T-cell (primary cell): ENCODE results near the gene SIL1. TPM values are rescaled to one million over a fixed set of nuclear protein-coding genes. Genes with fewer than 3 reads are reported as not detected.
"Not testable (repeated sequence)": the region's sequence is repeated elsewhere in the genome, so short reads cannot be mapped to it uniquely, and the experiment has no call there.

Experiments
- ATAC-seq, 4 experiments: fragments of 200-7000 bp in 3 of 4; fragments of 150-1000 bp in 1 of 4; cut with Tn5 transposase; replicated peaks in 1 of 4; 1 replicate in 3 of 4; 2 replicates in 1 of 4; pipeline ENCODE4 v1.10.0; 2021; ENCODE audit warnings: moderate library complexity in 3 of 4, mild to moderate bottlenecking in 2 of 4, moderate number of reproducible peaks in 1 of 4
- CTCF ChIA-PET, 2 donors: fragments of 300-600 bp; sonication (Branson Sonifier 250); formaldehyde crosslinking; loops; one replicate each; lab custom pipeline; 2022; ENCODE audit warnings: antibody characterized with exemption in 2 of 2; lab: Charles Lee
- POLR2A ChIA-PET, 2 donors: fragments of 300-600 bp; sonication (Branson Sonifier 250); formaldehyde crosslinking; loops; one replicate each; lab custom pipeline; 2022; ENCODE audit warnings: antibody characterized with exemption in 2 of 2; lab: Charles Lee
- DNase-seq, 35 experiments: peaks; one replicate each; pipeline versions ENCODE4 v3.0.0 to v3.0.0-alpha.2; 2013 to 2023
- H3K27ac ChIP-seq: one replicate; pipeline ENCODE4 v1.5.1; 2013; ENCODE audit warnings: low read length
- H3K27me3 ChIP-seq, 2 experiments: replicated peaks in 1 of 2; 1 replicate in 1 of 2; 2 replicates in 1 of 2; pipeline versions ENCODE4 v1.6.1 to v1.7.0; 2013; ENCODE audit warnings: low read length in 1 of 2, mixed read lengths in 1 of 2; ENCODE audit not compliant: control insufficient read depth in 2 of 2, insufficient read depth in 2 of 2; ENCODE audit errors: extremely low read depth in 1 of 2
- H3K36me3 ChIP-seq, 2 donors: 1 replicate in 1 of 2; 2 replicates in 1 of 2; pipeline versions ENCODE4 v1.6.1 to v1.7.0; 2013; ENCODE audit warnings: low read length in 1 of 2; ENCODE audit not compliant: control insufficient read depth in 2 of 2, insufficient read depth in 1 of 2; ENCODE audit errors: extremely low read depth in 1 of 2
- H3K4me1 ChIP-seq, 2 experiments: 1 replicate in 1 of 2; 2 replicates in 1 of 2; pipeline versions ENCODE4 v1.6.1 to v1.7.0; 2013; ENCODE audit warnings: low read length in 2 of 2, mixed read lengths in 1 of 2; ENCODE audit not compliant: insufficient read depth in 2 of 2, control insufficient read depth in 1 of 2; ENCODE audit errors: extremely low read depth in 1 of 2
- H3K4me3 ChIP-seq, 2 donors: 1 replicate in 1 of 2; 2 replicates in 1 of 2; pipeline versions ENCODE4 v1.5.1 to v1.7.0; 2013; ENCODE audit warnings: mild to moderate bottlenecking in 2 of 2, low read length in 1 of 2, moderate library complexity in 1 of 2; ENCODE audit not compliant: control insufficient read depth in 1 of 2; ENCODE audit errors: extremely low read depth in 1 of 2
- H3K9me3 ChIP-seq: 2 replicates; pipeline ENCODE4 v1.7.0; 2013
- H3K27ac Mint-ChIP-seq, 2 donors: one replicate each; pipeline ENCODE4 v1.8.0; 2020 to 2021; ENCODE audit warnings: mild to moderate bottlenecking in 2 of 2, mixed read lengths in 2 of 2
- H3K27me3 Mint-ChIP-seq, 2 donors: one replicate each; pipeline ENCODE4 v1.8.0; 2021 to 2022; ENCODE audit warnings: mixed read lengths in 2 of 2
- H3K36me3 Mint-ChIP-seq: one replicate; pipeline ENCODE4 v1.8.0; 2021; ENCODE audit warnings: mixed read lengths
- H3K4me1 Mint-ChIP-seq, 3 donors: one replicate each; pipeline ENCODE4 v1.8.0; 2020 to 2022; ENCODE audit warnings: mixed read lengths in 3 of 3, mild to moderate bottlenecking in 1 of 3
- H3K4me3 Mint-ChIP-seq, 3 donors: one replicate each; pipeline ENCODE4 v1.8.0; 2020 to 2022; ENCODE audit warnings: mild to moderate bottlenecking in 3 of 3, mixed read lengths in 3 of 3, moderate library complexity in 3 of 3
- H3K9me3 Mint-ChIP-seq, 3 donors: one replicate each; pipeline ENCODE4 v1.8.0; 2020 to 2022; ENCODE audit warnings: mixed read lengths in 3 of 3
- WGBS: methylation state at CpG from one replicate; pipeline ENCODE4 v1.1.5; 2013; ENCODE audit warnings: missing lambda C conversion rate; ENCODE audit not compliant: insufficient coverage; 5-methylcytosine and 5-hydroxymethylcytosine counted together
- total RNA-seq, 35 experiments: library from RNA in 6 of 35; stranded (reverse) in 6 of 35; fragments of 120-200 nt in 1 of 35; gene quantifications; one replicate each; pipeline versions ENCODE4 v1.2.1 to v1.2.4 and lab custom pipeline; 2013 to 2026

The SIL1 gene
- total RNA-seq, 5 donors from 2014 or later (not counting 1 experiment from before 2014, with no cell fraction given), result 14.2 to 16.5 (median 15.8) TPM

DNA sequence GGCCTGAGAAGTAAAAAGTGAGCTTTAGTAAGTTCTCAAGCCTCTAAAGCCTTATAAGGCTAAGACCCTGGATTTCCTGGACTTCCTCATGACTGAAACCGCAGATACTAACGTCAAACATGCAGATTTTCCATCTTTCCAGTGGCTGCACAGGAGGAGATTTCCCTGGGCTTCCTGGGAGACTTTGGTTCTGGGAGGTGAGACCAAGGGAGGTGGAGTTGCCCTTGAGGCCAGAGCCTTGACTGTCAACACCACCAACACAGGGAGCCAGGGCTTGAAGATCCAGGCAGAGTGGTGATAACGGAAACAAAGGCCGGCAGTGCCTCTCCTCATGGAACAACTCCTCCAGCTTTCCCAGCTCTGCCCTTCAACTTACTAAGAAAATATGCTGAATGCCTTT, 178.3 kb downstream of the SIL1 start:
- no peak overlapping the region for H3K27ac ChIP-seq
- Mint-ChIP-seq H3K4me1 (no peaks in the 10 kb centered on the region), H3K36me3 (peaks cover 84% of the 10 kb centered on the region), H3K27me3 (no peaks in the 10 kb centered on the region), H3K4me3 (no peak overlapping the region), H3K9me3 (no peaks in the 10 kb centered on the region), H3K27ac (no peak overlapping the region)
- H3K9me3 ChIP-seq, result no peaks in the 10 kb centered on the region
- H3K4me3 ChIP-seq, result no peak overlapping the region
- H3K27me3 ChIP-seq, result no peaks in the 10 kb centered on the region
- DNase-seq, result no peak
- POLR2A ChIA-PET, result no interaction called here
- CTCF ChIA-PET, result no interaction called here
- no peak for ATAC-seq
- peaks cover 0 to 18% of the 10 kb centered on the region in 2 donors for H3K36me3 ChIP-seq
- WGBS, result no CpG with 5 or more reads among the region's 4 CpGs
- no peaks in the 10 kb centered on the region for H3K4me1 ChIP-seq

GRCh38 chr5:139019211-139019610, 179.0 kb downstream of the SIL1 start:
- no peak overlapping the region for H3K4me3 Mint-ChIP-seq
- Histone ChIP-seq H3K9me3 (no peaks in the 10 kb centered on the region), H3K36me3 (peaks cover 0 to 18% of the 10 kb centered on the region in 2 donors), H3K27me3 (no peaks in the 10 kb centered on the region), H3K4me1 (no peaks in the 10 kb centered on the region), H3K4me3 (no peak overlapping the region), H3K27ac (no peak overlapping the region)
- peaks cover 86% of the 10 kb centered on the region for H3K36me3 Mint-ChIP-seq
- no peak overlapping the region for H3K27ac Mint-ChIP-seq
- no peaks in the 10 kb centered on the region for H3K9me3 Mint-ChIP-seq
- H3K27me3 Mint-ChIP-seq, result no peaks in the 10 kb centered on the region
- no peak for ATAC-seq
- 83% methylated on average over 1 of the region's 3 CpGs for WGBS
- ChIA-PET POLR2A (no interaction called here), CTCF (no interaction called here)
- DNase-seq, result no peak
- H3K4me1 Mint-ChIP-seq, result no peaks in the 10 kb centered on the region

DNA sequence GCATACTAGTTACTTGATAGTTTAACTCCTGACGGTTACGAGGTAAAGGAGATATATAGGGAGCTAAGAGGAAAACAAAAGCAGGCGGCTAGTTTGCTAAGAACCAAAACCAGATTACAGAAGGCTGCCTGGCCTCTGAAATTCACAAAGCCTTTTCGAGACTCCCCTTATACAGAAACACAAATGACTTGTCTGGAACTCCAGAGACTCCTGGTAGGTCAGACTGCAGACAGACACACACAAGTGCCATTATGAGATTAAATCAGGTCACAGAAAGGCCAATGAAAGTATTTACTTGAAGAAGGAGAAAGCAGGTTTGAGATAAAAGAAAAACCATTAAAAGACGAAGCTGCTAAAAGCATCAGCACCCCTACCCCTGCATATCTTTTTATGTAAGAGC, 180.5 kb downstream of the SIL1 start:
- DNase-seq (no peak), ATAC-seq (no peak)
- Mint-ChIP-seq H3K9me3 (no peaks in the 10 kb centered on the region), H3K36me3 (peaks cover 79% of the 10 kb centered on the region), H3K27me3 (no peaks in the 10 kb centered on the region), H3K4me3 (no peak overlapping the region), H3K27ac (no peak overlapping the region), H3K4me1 (no peaks in the 10 kb centered on the region)
- Histone ChIP-seq H3K36me3 (peaks cover 0 to 18% of the 10 kb centered on the region in 2 donors), H3K27ac (no peak overlapping the region), H3K4me3 (no peak overlapping the region), H3K4me1 (no peaks in the 10 kb centered on the region), H3K27me3 (no peaks in the 10 kb centered on the region), H3K9me3 (no peaks in the 10 kb centered on the region)
- POLR2A ChIA-PET, result no interaction called here
- no CpG with 5 or more reads among the region's 5 CpGs for WGBS
- CTCF ChIA-PET, result no interaction called here

- H3K27me3 ChIP-seq, result no peaks in the 10 kb centered on the region
- ChIA-PET CTCF (no interaction called here), POLR2A (interaction anchor here in 1 of 2 donors (0.6 kb wide), 1 partner anchor 289 kb away, joined by 3 read pairs; no protein-coding TSS in a partner anchor)
- H3K27ac ChIP-seq, result no peak overlapping the region
- Mint-ChIP-seq H3K9me3 (no peaks in the 10 kb centered on the region), H3K4me3 (no peak overlapping the region), H3K4me1 (peaks cover 0 to 2% (median 2%) of the 10 kb centered on the region in 3 donors), H3K36me3 (peaks cover 76% of the 10 kb centered on the region), H3K27me3 (no peaks in the 10 kb centered on the region), H3K27ac (no peak overlapping the region)
- H3K36me3 ChIP-seq, result peaks cover 0 to 18% of the 10 kb centered on the region in 2 donors
- no peaks in the 10 kb centered on the region for H3K9me3 ChIP-seq
- ATAC-seq (no peak), DNase-seq (no peak)
- WGBS, result 68% methylated on average over 2 of the region's 3 CpGs
- H3K4me1 ChIP-seq, result no peaks in the 10 kb centered on the region
- no peak overlapping the region for H3K4me3 ChIP-seq
Measured at GRCh38 chr5:139016186-139016585, 182.0 kb downstream of the SIL1 start.

DNA sequence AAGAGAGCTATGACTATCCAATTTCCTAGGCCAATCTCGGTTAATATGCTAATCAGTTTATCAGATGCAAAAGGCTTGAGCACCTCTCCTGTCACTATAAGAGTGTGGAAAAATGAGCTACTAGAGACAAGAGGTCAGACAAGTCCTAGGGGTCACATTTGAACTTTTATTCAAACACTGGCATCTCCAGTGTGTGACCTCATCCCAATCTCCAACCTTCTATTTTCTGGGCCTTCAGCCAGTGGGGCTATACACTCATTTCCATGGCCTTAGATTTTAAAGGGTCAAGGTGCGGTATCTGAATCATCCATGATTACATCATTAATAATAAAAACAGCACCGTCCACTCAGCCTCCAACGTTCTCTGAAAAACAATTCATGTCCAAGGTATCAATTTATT, 183.4 kb downstream of the SIL1 start:
- H3K36me3 ChIP-seq, result peaks cover 0 to 12% of the 10 kb centered on the region in 2 donors
- no peaks in the 10 kb centered on the region for H3K27me3 Mint-ChIP-seq
- H3K27ac ChIP-seq, result no peak overlapping the region
- no peak overlapping the region for H3K27ac Mint-ChIP-seq
- DNase-seq, result no peak
- no peaks in the 10 kb centered on the region for H3K27me3 ChIP-seq
- no peak overlapping the region for H3K4me3 Mint-ChIP-seq
- peaks cover 0 to 2% (median 2%) of the 10 kb centered on the region in 3 donors for H3K4me1 Mint-ChIP-seq
- ChIA-PET CTCF (no interaction called here), POLR2A (no interaction called here)
- H3K9me3 Mint-ChIP-seq, result no peaks in the 10 kb centered on the region
- H3K4me1 ChIP-seq, result no peaks in the 10 kb centered on the region
- 100% methylated on average over 1 of the region's 4 CpGs for WGBS
- no peaks in the 10 kb centered on the region for H3K9me3 ChIP-seq
- no peak for ATAC-seq
- peaks cover 63% of the 10 kb centered on the region for H3K36me3 Mint-ChIP-seq
- no peak overlapping the region for H3K4me3 ChIP-seq

GRCh38 chr5:139012176-139012575, 186.0 kb downstream of the SIL1 start:
- POLR2A ChIA-PET, result no interaction called here
- no peak for DNase-seq
- H3K4me1 ChIP-seq, result no peaks in the 10 kb centered on the region

GRCh38 chr5:139011156-139011555, 187.0 kb downstream of the SIL1 start:
- H3K27ac Mint-ChIP-seq, result peak overlapping the region in 1 of 2 donors; percentile 57
- H3K27me3 Mint-ChIP-seq, H3K27me3 ChIP-seq, H3K4me3 ChIP-seq, ATAC-seq, CTCF ChIA-PET, H3K9me3 Mint-ChIP-seq, H3K4me1 Mint-ChIP-seq, H3K36me3 ChIP-seq, H3K27ac ChIP-seq, H3K4me1 ChIP-seq, H3K9me3 ChIP-seq: not testable (repeated sequence)
- peak overlapping the region; percentile 62 to 76 (median 66) for H3K4me3 Mint-ChIP-seq
- H3K36me3 Mint-ChIP-seq, result peaks cover 30% of the 10 kb centered on the region
- peak in 1 of 35 experiments; percentile 7 for DNase-seq
- POLR2A ChIA-PET, result interaction anchor here in 1 of 2 donors (0.5 kb wide), 1 partner anchor 57 kb away, joined by 12 read pairs; no protein-coding TSS in a partner anchor
- WGBS, result 82% methylated on average over 6 of the region's 25 CpGs

More at GRCh38 chr5:139012176-139012575, 186.0 kb downstream of the SIL1 start:
- WGBS, result 100% methylated on average over 2 of the region's 4 CpGs
- Histone ChIP-seq H3K9me3 (no peaks in the 10 kb centered on the region), H3K4me3 (no peak overlapping the region), H3K36me3 (peaks cover 0 to 3% of the 10 kb centered on the region in 2 donors), H3K27me3 (no peaks in the 10 kb centered on the region), H3K27ac (no peak overlapping the region)
- no peaks in the 10 kb centered on the region for H3K27me3 Mint-ChIP-seq
- H3K27ac Mint-ChIP-seq, result peak overlapping the region in 1 of 2 donors; percentile 81
- H3K4me1 Mint-ChIP-seq, result peaks cover 0 to 2% (median 2%) of the 10 kb centered on the region in 3 donors
- peak overlapping the region in 1 of 3 donors; percentile 62 for H3K4me3 Mint-ChIP-seq
- no peak for ATAC-seq
- peaks cover 39% of the 10 kb centered on the region for H3K36me3 Mint-ChIP-seq
- CTCF ChIA-PET, result no interaction called here
- no peaks in the 10 kb centered on the region for H3K9me3 Mint-ChIP-seq
